Nucleus accumbens (tissue), 56 donors: Measurements from ENCODE around the gene KLC1.
"Not testable (repeated sequence)": the region's sequence is repeated elsewhere in the genome, so short reads cannot be mapped to it uniquely, and the experiment has no call there.

Experiments used
- DNase-seq, 56 donors: peaks; one replicate each; lab custom pipeline; 2025; lab: John Stamatoyannopoulos, UW

KLC1 gene

GRCh38 chr14:103624860-103625259, 4.2 kb upstream of the KLC1 start:
- DNase-seq, result no peak

- no peak for DNase-seq
Observed at GRCh38 chr14:103625356-103626095, 3.5 kb upstream of the KLC1 start.

GRCh38 chr14:103626146-103626850, 2.7 kb upstream of the KLC1 start:
- DNase-seq, result no peak

- DNase-seq, result no peak
Observed at GRCh38 chr14:103627073-103628025, 1.7 kb upstream of the KLC1 start.

GRCh38 chr14:103628221-103628683, 759 bp upstream of the KLC1 start:
- DNase-seq, result peak in 35 of 56 donors; percentile 16 to 69 (median 42)

GRCh38 chr14:103629503-103630121, 601 bp downstream of the KLC1 start:
- DNase-seq, result peak in 36 of 56 donors; percentile 12 to 68 (median 50)

GRCh38 chr14:103630364-103631108, 1.5 kb downstream of the KLC1 start:
- DNase-seq, result no peak

- DNase-seq, result no peak
Observed at GRCh38 chr14:103633391-103633790, 4.4 kb downstream of the KLC1 start.

- DNase-seq, result no peak
Observed at GRCh38 chr14:103634156-103634555, 5.1 kb downstream of the KLC1 start.

- DNase-seq, result no peak
Observed at GRCh38 chr14:103638594-103638993, 9.6 kb downstream of the KLC1 start.

- DNase-seq, result no peak
Observed at GRCh38 chr14:103641161-103641560, 12.2 kb downstream of the KLC1 start.

- no peak for DNase-seq
Observed at GRCh38 chr14:103646189-103646588, 17.2 kb downstream of the KLC1 start.

GRCh38 chr14:103649001-103649400, 20.0 kb downstream of the KLC1 start:
- DNase-seq, result no peak

- no peak for DNase-seq
Observed at GRCh38 chr14:103650213-103650612, 21.2 kb downstream of the KLC1 start.

GRCh38 chr14:103651585-103651984, 22.6 kb downstream of the KLC1 start:
- no peak for DNase-seq

- DNase-seq, result no peak
Observed at GRCh38 chr14:103652806-103653205, 23.8 kb downstream of the KLC1 start.

- DNase-seq, result not testable (repeated sequence)
Observed at GRCh38 chr14:103653336-103653735, 24.3 kb downstream of the KLC1 start.

- DNase-seq, result no peak
Observed at GRCh38 chr14:103653805-103654204, 24.8 kb downstream of the KLC1 start.

- no peak for DNase-seq
Observed at GRCh38 chr14:103654619-103655018, 25.6 kb downstream of the KLC1 start.
